Measurements from ENCODE around the gene ZNF154. TPM values are rescaled to one million over a fixed set of nuclear protein-coding genes. Genes with fewer than 3 reads are reported as not detected.

The ZNF154 gene
- total and polyA plus RNA-seq, 2 experiments from 2014 or later: 5.1 to 10.1 TPM

- Mint-ChIP-seq H3K9me3 (no peaks in the 10 kb centered on the region), H3K4me1 (peaks cover 3% of the 10 kb centered on the region; the same call in 2 of the 3 replicates), H3K36me3 (ENCODE audit: low read depth) (no peaks in the 10 kb centered on the region), H3K27ac (no peak overlapping the region), H3K4me3 (no peak overlapping the region), H3K27me3 (ENCODE audit: insufficient read depth, low read depth, poor library complexity) (peaks cover 3% of the 10 kb centered on the region)
- H2AFZ ChIP-seq: no peak overlapping the region
- TF ChIP-seq CREB1 (CRISPR knock-in tag; IDR thresholded peaks at IDR 0.05; ENCODE audit: low read depth) (no peak), ZNF331 (CRISPR knock-in tag; IDR thresholded peaks at IDR 0.05; ENCODE audit: low read depth) (no peak), STAT1 (IDR thresholded peaks at IDR 0.05; ENCODE audit: unreplicated experiment) (no peak)
- TF ChIP-seq, protein P1, sequence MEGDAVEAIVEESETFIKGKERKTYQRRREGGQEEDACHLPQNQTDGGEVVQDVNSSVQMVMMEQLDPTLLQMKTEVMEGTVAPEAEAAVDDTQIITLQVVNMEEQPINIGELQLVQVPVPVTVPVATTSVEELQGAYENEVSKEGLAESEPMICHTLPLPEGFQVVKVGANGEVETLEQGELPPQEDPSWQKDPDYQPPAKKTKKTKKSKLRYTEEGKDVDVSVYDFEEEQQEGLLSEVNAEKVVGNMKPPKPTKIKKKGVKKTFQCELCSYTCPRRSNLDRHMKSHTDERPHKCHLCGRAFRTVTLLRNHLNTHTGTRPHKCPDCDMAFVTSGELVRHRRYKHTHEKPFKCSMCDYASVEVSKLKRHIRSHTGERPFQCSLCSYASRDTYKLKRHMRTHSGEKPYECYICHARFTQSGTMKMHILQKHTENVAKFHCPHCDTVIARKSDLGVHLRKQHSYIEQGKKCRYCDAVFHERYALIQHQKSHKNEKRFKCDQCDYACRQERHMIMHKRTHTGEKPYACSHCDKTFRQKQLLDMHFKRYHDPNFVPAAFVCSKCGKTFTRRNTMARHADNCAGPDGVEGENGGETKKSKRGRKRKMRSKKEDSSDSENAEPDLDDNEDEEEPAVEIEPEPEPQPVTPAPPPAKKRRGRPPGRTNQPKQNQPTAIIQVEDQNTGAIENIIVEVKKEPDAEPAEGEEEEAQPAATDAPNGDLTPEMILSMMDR (conservative IDR thresholded peaks at IDR 0.05; ENCODE audit: low read depth in 2 of 2): no peak
- TF ChIP-seq, protein P2, sequence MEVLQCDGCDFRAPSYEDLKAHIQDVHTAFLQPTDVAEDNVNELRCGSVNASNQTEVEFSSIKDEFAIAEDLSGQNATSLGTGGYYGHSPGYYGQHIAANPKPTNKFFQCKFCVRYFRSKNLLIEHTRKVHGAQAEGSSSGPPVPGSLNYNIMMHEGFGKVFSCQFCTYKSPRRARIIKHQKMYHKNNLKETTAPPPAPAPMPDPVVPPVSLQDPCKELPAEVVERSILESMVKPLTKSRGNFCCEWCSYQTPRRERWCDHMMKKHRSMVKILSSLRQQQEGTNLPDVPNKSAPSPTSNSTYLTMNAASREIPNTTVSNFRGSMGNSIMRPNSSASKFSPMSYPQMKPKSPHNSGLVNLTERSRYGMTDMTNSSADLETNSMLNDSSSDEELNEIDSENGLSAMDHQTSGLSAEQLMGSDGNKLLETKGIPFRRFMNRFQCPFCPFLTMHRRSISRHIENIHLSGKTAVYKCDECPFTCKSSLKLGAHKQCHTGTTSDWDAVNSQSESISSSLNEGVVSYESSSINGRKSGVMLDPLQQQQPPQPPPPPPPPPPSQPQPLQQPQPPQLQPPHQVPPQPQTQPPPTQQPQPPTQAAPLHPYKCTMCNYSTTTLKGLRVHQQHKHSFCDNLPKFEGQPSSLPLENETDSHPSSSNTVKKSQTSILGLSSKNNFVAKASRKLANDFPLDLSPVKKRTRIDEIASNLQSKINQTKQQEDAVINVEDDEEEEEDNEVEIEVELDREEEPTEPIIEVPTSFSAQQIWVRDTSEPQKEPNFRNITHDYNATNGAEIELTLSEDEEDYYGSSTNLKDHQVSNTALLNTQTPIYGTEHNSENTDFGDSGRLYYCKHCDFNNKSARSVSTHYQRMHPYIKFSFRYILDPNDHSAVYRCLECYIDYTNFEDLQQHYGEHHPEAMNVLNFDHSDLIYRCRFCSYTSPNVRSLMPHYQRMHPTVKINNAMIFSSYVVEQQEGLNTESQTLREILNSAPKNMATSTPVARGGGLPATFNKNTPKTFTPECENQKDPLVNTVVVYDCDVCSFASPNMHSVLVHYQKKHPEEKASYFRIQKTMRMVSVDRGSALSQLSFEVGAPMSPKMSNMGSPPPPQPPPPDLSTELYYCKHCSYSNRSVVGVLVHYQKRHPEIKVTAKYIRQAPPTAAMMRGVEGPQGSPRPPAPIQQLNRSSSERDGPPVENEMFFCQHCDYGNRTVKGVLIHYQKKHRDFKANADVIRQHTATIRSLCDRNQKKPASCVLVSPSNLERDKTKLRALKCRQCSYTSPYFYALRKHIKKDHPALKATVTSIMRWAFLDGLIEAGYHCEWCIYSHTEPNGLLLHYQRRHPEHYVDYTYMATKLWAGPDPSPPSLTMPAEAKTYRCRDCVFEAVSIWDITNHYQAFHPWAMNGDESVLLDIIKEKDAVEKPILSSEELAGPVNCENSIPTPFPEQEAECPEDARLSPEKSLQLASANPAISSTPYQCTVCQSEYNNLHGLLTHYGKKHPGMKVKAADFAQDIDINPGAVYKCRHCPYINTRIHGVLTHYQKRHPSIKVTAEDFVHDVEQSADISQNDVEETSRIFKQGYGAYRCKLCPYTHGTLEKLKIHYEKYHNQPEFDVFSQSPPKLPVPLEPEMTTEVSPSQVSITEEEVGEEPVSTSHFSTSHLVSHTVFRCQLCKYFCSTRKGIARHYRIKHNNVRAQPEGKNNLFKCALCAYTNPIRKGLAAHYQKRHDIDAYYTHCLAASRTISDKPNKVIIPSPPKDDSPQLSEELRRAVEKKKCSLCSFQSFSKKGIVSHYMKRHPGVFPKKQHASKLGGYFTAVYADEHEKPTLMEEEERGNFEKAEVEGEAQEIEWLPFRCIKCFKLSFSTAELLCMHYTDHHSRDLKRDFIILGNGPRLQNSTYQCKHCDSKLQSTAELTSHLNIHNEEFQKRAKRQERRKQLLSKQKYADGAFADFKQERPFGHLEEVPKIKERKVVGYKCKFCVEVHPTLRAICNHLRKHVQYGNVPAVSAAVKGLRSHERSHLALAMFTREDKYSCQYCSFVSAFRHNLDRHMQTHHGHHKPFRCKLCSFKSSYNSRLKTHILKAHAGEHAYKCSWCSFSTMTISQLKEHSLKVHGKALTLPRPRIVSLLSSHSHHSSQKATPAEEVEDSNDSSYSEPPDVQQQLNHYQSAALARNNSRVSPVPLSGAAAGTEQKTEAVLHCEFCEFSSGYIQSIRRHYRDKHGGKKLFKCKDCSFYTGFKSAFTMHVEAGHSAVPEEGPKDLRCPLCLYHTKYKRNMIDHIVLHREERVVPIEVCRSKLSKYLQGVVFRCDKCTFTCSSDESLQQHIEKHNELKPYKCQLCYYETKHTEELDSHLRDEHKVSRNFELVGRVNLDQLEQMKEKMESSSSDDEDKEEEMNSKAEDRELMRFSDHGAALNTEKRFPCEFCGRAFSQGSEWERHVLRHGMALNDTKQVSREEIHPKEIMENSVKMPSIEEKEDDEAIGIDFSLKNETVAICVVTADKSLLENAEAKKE (CRISPR knock-in tag; IDR thresholded peaks at IDR 0.05): no peak
- H3K4me3 ChIP-seq: no peak overlapping the region
- no peak overlapping the region for H3K27ac ChIP-seq (ENCODE audit: low read depth)
- H3K79me2 ChIP-seq (replicated peaks; ENCODE audit: insufficient read depth): no peaks in the 10 kb centered on the region
- no peak for DNase-seq (ENCODE audit: low spot score)
- no peaks in the 10 kb centered on the region for H4K20me1 ChIP-seq (replicated peaks; ENCODE audit: insufficient read depth)
- H3K4me2 ChIP-seq: no peak overlapping the region
- peaks cover 24% of the 10 kb centered on the region; the same call in 1 of the 2 replicates for H3K27me3 ChIP-seq (ENCODE audit: insufficient read depth)
- H3K9me2 ChIP-seq (ENCODE audit: insufficient read depth): no peaks in the 10 kb centered on the region
- no peaks in the 10 kb centered on the region for H3K36me3 ChIP-seq (ENCODE audit: insufficient read depth)
- H3K4me1 ChIP-seq (ENCODE audit: insufficient read depth): 0 out of 2 replicates have a peak, but pooled peaks cover 3% of the 10 kb centered on the region
- ATAC-seq: no peak
- no peaks in the 10 kb centered on the region for H3F3A ChIP-seq (replicated peaks; ENCODE audit: low read depth)
Measured at GRCh38 chr19:57672466-57672865, 36.5 kb downstream of the ZNF154 start.

Data from GM23338 (cell line).